HFFc6 (cell line): ENCODE results near the gene RBMS2. TPM values are rescaled to one million over a fixed set of nuclear protein-coding genes. Genes with fewer than 3 reads are reported as not detected.
A peak's percentile ranks its signal among the peaks of the same experiment; 100 is the strongest.

Experiments
- DNase-seq: peaks from one replicate; pipeline ENCODE4 v3.0.0-alpha.2; 2018
- H3K27ac Mint-ChIP-seq: 2 replicates; pipeline ENCODE4 v1.8.0; 2020; ENCODE audit warnings: mild to moderate bottlenecking, mixed read lengths
- H3K27me3 Mint-ChIP-seq: 2 replicates; pipeline ENCODE4 v1.8.0; 2021; ENCODE audit warnings: mild to moderate bottlenecking, moderate library complexity, mixed read lengths; ENCODE audit not compliant: insufficient read depth
- H3K36me3 Mint-ChIP-seq: 2 replicates; pipeline ENCODE4 v1.8.0; 2021; ENCODE audit warnings: low read depth, mixed read lengths
- H3K4me1 Mint-ChIP-seq: 2 replicates; pipeline ENCODE4 v1.8.0; 2020; ENCODE audit warnings: low read depth, mixed read lengths
- H3K4me3 Mint-ChIP-seq: 2 replicates; pipeline ENCODE4 v1.8.0; 2020; ENCODE audit warnings: mild to moderate bottlenecking, moderate library complexity, mixed read lengths
- H3K9me3 Mint-ChIP-seq: 2 replicates; pipeline ENCODE4 v1.8.0; 2020; ENCODE audit warnings: mild to moderate bottlenecking, mixed read lengths
- CTCF ChIP-seq: fragments of 200-600 bp; sonication (generic); IDR thresholded peaks from 2 replicates; pipeline ENCODE4 v1.5.0; 2021; ENCODE audit warnings: antibody characterized with exemption, mild to moderate bottlenecking
- total RNA-seq, 6 experiments: library from RNA; stranded (reverse); fragmentation: NEBNext Ultra II Directional; extraction: Animal tissue kit (Norgen Biotek cat#: 25700); gene quantifications; 2 replicates in 1 of 6; 3 replicates in 5 of 6; pipeline ENCODE4 v1.2.3, GENCODE V29; 2021

RBMS2 gene
- total RNA-seq, 6 experiments from 2014 or later = 77.0 to 83.2 (median 81.7) TPM

- peaks cover 5% of the 10 kb centered on the region for H3K36me3 Mint-ChIP-seq
- TF ChIP-seq CTCF = no peak
- H3K27ac Mint-ChIP-seq = peak overlapping the region; percentile 15; the same call in 1 of the 2 replicates
- H3K4me1 Mint-ChIP-seq = peaks cover 31% of the 10 kb centered on the region
- peak overlapping the region; percentile 38 for H3K4me3 Mint-ChIP-seq
- no peak for DNase-seq
- peaks cover 2% of the 10 kb centered on the region; the same call in 1 of the 2 replicates for H3K27me3 Mint-ChIP-seq
- H3K9me3 Mint-ChIP-seq = no peaks in the 10 kb centered on the region
Measured at GRCh38 chr12:56537546-56537945, 15.9 kb downstream of the RBMS2 start.

- H3K4me3 Mint-ChIP-seq = no peak overlapping the region
- no peak overlapping the region for H3K27ac Mint-ChIP-seq
- no peak for DNase-seq
- peaks cover 9% of the 10 kb centered on the region for H3K36me3 Mint-ChIP-seq
- peaks cover 14% of the 10 kb centered on the region for H3K4me1 Mint-ChIP-seq
- no peaks in the 10 kb centered on the region for H3K9me3 Mint-ChIP-seq
- no peak for TF ChIP-seq CTCF
- H3K27me3 Mint-ChIP-seq = no peaks in the 10 kb centered on the region; the same call in 1 of the 2 replicates
Measured at GRCh38 chr12:56541631-56542030, 20.0 kb downstream of the RBMS2 start.

GRCh38 chr12:56542164-56542563 lies 20.5 kb downstream of the RBMS2 start:
- Mint-ChIP-seq H3K36me3 (peaks cover 9% of the 10 kb centered on the region), H3K4me3 (no peak overlapping the region), H3K4me1 (peaks cover 8% of the 10 kb centered on the region), H3K27ac (no peak overlapping the region), H3K9me3 (no peaks in the 10 kb centered on the region), H3K27me3 (no peaks in the 10 kb centered on the region; the same call in 1 of the 2 replicates)
- DNase-seq = no peak
- TF ChIP-seq CTCF = no peak

- H3K9me3 Mint-ChIP-seq = no peaks in the 10 kb centered on the region
- no peak for DNase-seq
- H3K4me1 Mint-ChIP-seq = 0 out of 2 replicates have a peak, but pooled peaks cover 4% of the 10 kb centered on the region
- H3K36me3 Mint-ChIP-seq = peaks cover 9% of the 10 kb centered on the region
- no peak overlapping the region for H3K27ac Mint-ChIP-seq
- H3K27me3 Mint-ChIP-seq = no peaks in the 10 kb centered on the region; the same call in 1 of the 2 replicates
- no peak overlapping the region for H3K4me3 Mint-ChIP-seq
- no peak for TF ChIP-seq CTCF
Measured at GRCh38 chr12:56545023-56545604, 23.5 kb downstream of the RBMS2 start.

GRCh38 chr12:56546680-56547079 lies 25.1 kb downstream of the RBMS2 start:
- Mint-ChIP-seq H3K9me3 (no peaks in the 10 kb centered on the region), H3K4me3 (no peak overlapping the region), H3K4me1 (peaks cover 13% of the 10 kb centered on the region), H3K36me3 (peaks cover 9% of the 10 kb centered on the region; the same call in 1 of the 2 replicates), H3K27me3 (no peaks in the 10 kb centered on the region; the same call in 1 of the 2 replicates), H3K27ac (no peak overlapping the region)
- DNase-seq = no peak
- no peak for TF ChIP-seq CTCF
